SK-N-SH treated with all-trans-retinoic acid at 6 μM for 48 hours (cell line): ENCODE results near the gene TPPP.

Source experiments
- ATAC-seq: fragments of 200-7000 bp; cut with Tn5 transposase; 3 replicates; pipeline ENCODE4 v1.9.1; 2020; ENCODE audit warnings: mild to moderate bottlenecking, moderate library complexity
- ARNTL ChIP-seq: fragments of 450-650 bp; formaldehyde crosslinking; IDR thresholded peaks from 2 replicates; pipeline ENCODE4 v1.5.0; 2020; ENCODE audit warnings: low read depth, mild to moderate bottlenecking, moderate library complexity, borderline replicate concordance
- BACH2 ChIP-seq: fragments of 250-450 bp; sonication (Bioruptor Pico); IDR thresholded peaks from 2 replicates; pipeline ENCODE4 v1.9.0; 2021; ENCODE audit warnings: mild to moderate bottlenecking, borderline replicate concordance
- CSDC2 ChIP-seq: fragments of 250-450 bp; sonication (Bioruptor Pico); IDR thresholded peaks from 2 replicates; pipeline ENCODE4 v1.5.0; 2020; ENCODE audit warnings: mild to moderate bottlenecking, moderate library complexity
- ESRRG ChIP-seq: fragments of 250-450 bp; sonication (Bioruptor Pico); IDR thresholded peaks from 2 replicates; pipeline ENCODE4 v1.6.1; 2021; ENCODE audit warnings: mild to moderate bottlenecking
- GLIS3 ChIP-seq: fragments of 250-450 bp; sonication (Bioruptor Pico); IDR thresholded peaks from 2 replicates; pipeline ENCODE4 v1.5.0; 2020; ENCODE audit warnings: mild to moderate bottlenecking, moderate library complexity
- RARB ChIP-seq: fragments of 250-450 bp; sonication (Bioruptor Pico); IDR thresholded peaks from 2 replicates; pipeline ENCODE4 v1.8.0; 2021; ENCODE audit warnings: mild to moderate bottlenecking, moderate library complexity
- TCF4 ChIP-seq: fragments of 250-450 bp; sonication (Bioruptor Pico); IDR thresholded peaks from 2 replicates; pipeline ENCODE4 v1.8.0; 2021; ENCODE audit warnings: mild to moderate bottlenecking, moderate library complexity, borderline replicate concordance
- TOX ChIP-seq: fragments of 250-450 bp; sonication (Bioruptor Pico); IDR thresholded peaks from 2 replicates; pipeline ENCODE4 v1.8.0; 2021; ENCODE audit warnings: mild to moderate bottlenecking, moderate library complexity, borderline replicate concordance
- ZC3H10 ChIP-seq: fragments of 250-450 bp; sonication (Bioruptor Pico); IDR thresholded peaks from 2 replicates; pipeline ENCODE4 v1.5.1; 2021; ENCODE audit warnings: mild to moderate bottlenecking, moderate library complexity
- ZFP30 ChIP-seq: fragments of 450-650 bp; formaldehyde crosslinking; IDR thresholded peaks from 2 replicates; pipeline ENCODE4 v1.5.0; 2022; ENCODE audit warnings: mild to moderate bottlenecking, moderate library complexity
- ZNF70 ChIP-seq: fragments of 450-650 bp; formaldehyde crosslinking; IDR thresholded peaks from 2 replicates; pipeline ENCODE4 v1.5.0; 2020; ENCODE audit warnings: mild to moderate bottlenecking, moderate library complexity
- ZNF8 ChIP-seq: fragments of 450-650 bp; formaldehyde crosslinking; IDR thresholded peaks from 2 replicates; pipeline ENCODE4 v1.5.0; 2020; ENCODE audit warnings: mild to moderate bottlenecking, moderate library complexity
- TF ChIP-seq, protein P1 (sequence below): fragments of 250-450 bp; sonication (Bioruptor Pico); IDR thresholded peaks from 2 replicates; pipeline ENCODE4 v1.8.0; 2020; ENCODE audit warnings: mild to moderate bottlenecking, moderate library complexity, borderline replicate concordance
- TF ChIP-seq, protein P2 (sequence below): fragments of 250-450 bp; sonication (Bioruptor Pico); IDR thresholded peaks from 2 replicates; pipeline ENCODE4 v1.8.0; 2021; ENCODE audit warnings: low read depth, mild to moderate bottlenecking, moderate library complexity, borderline replicate concordance
- TF ChIP-seq, protein P3 (sequence below): fragments of 250-450 bp; sonication (Bioruptor Pico); IDR thresholded peaks from 2 replicates; pipeline ENCODE4 v1.5.0; 2020; ENCODE audit warnings: mild to moderate bottlenecking, moderate library complexity

Gene TPPP

DNA sequence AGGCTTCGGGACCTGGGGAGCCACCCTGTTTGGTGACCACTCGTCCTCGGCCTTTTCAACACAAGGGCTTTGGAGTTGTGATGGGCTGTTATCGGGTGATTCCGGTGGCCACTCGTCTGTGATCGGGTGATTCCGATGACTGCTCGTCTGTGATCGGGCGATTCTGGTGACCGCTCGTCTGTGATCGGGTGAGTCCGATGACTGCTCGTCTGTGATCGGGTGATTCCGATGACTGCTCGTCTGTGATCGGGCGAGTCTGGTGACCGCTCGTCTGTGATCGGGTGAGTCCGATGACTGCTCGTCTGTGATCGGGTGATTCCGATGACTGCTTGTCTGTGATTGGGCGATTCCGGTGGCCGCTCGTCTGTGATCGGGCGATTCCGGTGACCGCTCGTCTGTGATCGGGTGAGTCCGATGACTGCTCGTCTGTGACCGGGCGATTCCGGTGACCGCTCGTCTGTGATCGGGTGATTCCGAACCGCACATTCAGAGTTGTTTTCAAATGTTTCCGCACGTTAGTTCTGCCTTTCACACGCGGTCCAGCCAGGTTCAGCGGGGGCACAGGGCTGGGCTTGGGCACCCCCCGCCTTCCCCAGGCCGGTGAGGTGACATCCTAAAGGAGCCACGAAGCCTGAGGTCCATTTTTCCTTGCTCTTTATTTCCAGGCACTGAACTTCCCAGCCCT, 30.3 kb downstream of the TPPP start:
- TF ChIP-seq GLIS3 (CRISPR knock-in tag) (no peak), TOX (CRISPR knock-in tag) (no peak), ZFP30 (CRISPR knock-in tag) (no peak), ESRRG (CRISPR knock-in tag) (no peak), ARNTL (CRISPR knock-in tag) (no peak), ZNF70 (CRISPR knock-in tag) (no peak), BACH2 (no peak), ZC3H10 (CRISPR knock-in tag) (no peak), ZNF8 (CRISPR knock-in tag) (no peak), RARB (no peak)
- TF ChIP-seq, protein P1, sequence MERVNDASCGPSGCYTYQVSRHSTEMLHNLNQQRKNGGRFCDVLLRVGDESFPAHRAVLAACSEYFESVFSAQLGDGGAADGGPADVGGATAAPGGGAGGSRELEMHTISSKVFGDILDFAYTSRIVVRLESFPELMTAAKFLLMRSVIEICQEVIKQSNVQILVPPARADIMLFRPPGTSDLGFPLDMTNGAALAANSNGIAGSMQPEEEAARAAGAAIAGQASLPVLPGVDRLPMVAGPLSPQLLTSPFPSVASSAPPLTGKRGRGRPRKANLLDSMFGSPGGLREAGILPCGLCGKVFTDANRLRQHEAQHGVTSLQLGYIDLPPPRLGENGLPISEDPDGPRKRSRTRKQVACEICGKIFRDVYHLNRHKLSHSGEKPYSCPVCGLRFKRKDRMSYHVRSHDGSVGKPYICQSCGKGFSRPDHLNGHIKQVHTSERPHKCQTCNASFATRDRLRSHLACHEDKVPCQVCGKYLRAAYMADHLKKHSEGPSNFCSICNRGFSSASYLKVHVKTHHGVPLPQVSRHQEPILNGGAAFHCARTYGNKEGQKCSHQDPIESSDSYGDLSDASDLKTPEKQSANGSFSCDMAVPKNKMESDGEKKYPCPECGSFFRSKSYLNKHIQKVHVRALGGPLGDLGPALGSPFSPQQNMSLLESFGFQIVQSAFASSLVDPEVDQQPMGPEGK (CRISPR knock-in tag): no peak
- TF ChIP-seq, protein P2, sequence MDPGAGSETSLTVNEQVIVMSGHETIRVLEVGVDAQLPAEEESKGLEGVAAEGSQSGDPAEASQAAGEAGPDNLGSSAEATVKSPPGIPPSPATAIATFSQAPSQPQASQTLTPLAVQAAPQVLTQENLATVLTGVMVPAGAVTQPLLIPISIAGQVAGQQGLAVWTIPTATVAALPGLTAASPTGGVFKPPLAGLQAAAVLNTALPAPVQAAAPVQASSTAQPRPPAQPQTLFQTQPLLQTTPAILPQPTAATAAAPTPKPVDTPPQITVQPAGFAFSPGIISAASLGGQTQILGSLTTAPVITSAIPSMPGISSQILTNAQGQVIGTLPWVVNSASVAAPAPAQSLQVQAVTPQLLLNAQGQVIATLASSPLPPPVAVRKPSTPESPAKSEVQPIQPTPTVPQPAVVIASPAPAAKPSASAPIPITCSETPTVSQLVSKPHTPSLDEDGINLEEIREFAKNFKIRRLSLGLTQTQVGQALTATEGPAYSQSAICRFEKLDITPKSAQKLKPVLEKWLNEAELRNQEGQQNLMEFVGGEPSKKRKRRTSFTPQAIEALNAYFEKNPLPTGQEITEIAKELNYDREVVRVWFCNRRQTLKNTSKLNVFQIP (CRISPR knock-in tag): no peak
- ATAC-seq: no peak

DNA sequence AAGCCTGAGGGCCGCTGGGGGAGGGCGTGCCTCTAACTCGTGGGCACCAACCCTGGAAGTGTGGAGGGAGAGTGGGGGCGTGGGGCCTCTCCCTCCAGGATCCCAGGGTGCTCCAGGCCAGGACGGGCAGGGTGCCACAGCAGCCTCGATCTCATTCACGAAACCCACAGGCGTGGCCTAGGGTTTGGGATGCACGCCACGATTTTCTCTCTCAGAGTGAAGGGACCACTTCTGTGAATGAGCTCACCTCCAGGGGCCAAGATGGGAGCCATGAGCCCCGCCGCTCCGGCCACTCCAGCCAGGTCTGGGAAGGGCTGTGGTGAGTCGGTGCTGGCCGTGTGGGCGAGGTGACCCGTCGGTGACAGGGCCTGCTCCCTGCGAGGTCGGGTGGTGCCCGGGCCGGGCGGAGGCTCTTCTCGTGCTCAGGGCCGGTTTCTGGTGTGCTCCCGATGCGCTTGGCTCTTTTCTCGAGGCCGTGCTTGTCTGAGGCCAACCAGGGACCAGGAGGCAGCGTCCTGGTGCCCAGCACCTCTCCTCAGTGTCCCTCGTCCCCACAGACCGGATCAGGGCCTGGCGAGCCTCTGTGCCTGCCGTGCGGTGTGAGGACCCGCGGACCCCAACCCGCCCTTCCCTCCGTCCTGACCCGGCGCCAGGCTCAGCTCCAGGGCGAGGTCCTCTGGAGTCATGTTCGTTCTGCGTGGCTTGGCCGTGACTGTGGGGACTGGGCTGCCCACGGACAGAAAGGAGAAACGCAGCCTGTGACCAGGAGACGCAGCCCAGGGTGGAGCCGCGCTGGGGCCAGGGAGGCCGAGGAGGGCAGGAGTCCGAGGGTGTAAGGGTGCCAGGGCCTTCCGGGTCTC, 31.0 kb downstream of the TPPP start:
- no peak for ATAC-seq
- TF ChIP-seq TOX (CRISPR knock-in tag): no peak
- no peak for TF ChIP-seq ESRRG (CRISPR knock-in tag)
- no peak for TF ChIP-seq ZNF8 (CRISPR knock-in tag)

DNA sequence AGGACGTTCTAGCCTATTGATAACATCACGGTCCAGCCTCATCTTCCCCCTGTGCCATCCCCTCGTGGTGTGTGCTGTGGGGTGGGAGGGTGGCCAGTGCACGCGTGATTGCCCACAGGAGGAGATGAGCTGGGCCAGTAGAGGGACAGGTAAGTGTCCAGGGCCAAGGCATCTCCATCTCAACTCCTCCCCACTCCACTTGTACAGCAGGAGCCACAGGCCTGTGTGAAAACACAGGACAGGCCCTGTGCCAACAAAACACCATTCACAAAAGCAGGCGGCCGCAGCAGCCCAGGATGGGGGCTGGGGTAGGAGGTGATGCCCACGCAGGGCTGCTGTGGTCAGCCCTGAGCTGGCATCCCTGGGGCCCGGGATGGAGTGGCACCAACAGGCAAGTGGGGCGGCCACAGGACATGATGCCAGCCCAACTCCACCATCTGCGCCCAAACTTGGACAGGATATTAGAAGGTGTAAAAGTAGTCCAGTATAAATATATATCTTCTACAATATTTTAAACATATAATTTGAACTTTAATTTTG, 32.6 kb downstream of the TPPP start:
- ATAC-seq: no peak

DNA sequence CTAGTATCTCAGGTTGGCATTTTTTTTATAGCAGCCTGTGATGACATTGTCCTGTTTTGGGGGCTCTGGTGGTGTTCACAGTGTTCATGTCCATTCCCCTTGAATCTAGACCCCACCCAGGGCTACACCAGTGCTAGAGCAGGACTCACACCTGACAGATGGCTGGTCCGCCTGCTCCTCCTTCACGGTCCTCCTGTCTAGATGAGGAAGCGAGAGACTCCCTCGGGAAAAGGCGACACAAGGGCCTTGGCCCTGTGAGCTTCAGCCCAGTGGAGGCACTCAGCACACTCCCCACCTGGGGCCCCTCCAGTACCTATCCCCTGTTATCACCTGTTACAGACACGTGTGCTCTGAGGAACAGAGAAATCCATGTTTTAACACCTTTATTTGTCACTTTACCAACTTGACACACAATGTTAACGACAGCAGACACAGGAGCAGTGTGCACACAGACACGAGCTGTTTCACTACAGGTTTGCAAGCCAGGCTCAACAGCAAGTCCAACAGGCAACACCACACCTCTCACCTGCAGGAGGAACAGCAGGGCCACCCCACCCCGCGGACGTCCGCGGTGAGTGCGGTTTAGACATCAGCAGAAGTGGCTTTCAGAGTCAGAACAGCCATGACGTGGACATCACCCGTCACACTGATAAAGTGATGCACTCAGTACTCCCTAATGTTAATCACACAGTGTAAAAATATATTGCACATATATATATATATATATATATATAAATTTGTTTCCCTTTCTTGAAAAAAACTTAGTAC, 33.5 kb downstream of the TPPP start:
- no peak for ATAC-seq
- TF ChIP-seq CSDC2 (CRISPR knock-in tag) (no peak), ZFP30 (CRISPR knock-in tag) (peak; percentile 82)
- TF ChIP-seq, all 23 proteins: peak for 1

More for the DNA sequence above, 32.6 kb downstream of the TPPP start:
- no peak for TF ChIP-seq ARNTL (CRISPR knock-in tag)
- TF ChIP-seq TCF4: no peak
- TF ChIP-seq TOX (CRISPR knock-in tag): no peak
- TF ChIP-seq ZFP30 (CRISPR knock-in tag): no peak

DNA sequence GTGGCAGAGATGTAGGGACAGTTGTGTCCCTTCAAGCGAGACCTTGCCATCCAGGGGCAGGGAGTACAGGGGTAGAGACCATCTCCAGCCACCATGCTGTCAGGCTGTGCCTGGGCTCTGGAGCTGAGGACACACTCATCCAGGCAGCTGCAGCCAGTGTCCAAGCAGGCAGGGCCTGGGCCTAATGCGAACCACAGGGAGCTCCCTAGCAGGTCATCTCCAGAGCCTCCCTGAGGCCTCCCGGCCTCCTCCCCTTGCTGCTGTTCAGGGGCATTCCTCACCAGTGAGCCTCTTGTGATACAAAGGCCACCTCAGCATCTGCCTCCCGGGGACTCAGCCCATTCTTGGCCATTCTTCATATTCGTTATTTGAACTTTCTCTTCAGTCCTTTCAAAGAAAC, 35.0 kb downstream of the TPPP start:
- no peak for ATAC-seq
- TF ChIP-seq, protein P3, sequence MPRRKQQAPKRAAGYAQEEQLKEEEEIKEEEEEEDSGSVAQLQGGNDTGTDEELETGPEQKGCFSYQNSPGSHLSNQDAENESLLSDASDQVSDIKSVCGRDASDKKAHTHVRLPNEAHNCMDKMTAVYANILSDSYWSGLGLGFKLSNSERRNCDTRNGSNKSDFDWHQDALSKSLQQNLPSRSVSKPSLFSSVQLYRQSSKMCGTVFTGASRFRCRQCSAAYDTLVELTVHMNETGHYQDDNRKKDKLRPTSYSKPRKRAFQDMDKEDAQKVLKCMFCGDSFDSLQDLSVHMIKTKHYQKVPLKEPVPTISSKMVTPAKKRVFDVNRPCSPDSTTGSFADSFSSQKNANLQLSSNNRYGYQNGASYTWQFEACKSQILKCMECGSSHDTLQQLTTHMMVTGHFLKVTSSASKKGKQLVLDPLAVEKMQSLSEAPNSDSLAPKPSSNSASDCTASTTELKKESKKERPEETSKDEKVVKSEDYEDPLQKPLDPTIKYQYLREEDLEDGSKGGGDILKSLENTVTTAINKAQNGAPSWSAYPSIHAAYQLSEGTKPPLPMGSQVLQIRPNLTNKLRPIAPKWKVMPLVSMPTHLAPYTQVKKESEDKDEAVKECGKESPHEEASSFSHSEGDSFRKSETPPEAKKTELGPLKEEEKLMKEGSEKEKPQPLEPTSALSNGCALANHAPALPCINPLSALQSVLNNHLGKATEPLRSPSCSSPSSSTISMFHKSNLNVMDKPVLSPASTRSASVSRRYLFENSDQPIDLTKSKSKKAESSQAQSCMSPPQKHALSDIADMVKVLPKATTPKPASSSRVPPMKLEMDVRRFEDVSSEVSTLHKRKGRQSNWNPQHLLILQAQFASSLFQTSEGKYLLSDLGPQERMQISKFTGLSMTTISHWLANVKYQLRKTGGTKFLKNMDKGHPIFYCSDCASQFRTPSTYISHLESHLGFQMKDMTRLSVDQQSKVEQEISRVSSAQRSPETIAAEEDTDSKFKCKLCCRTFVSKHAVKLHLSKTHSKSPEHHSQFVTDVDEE (CRISPR knock-in tag): no peak
